IMR-90 (cell line): ENCODE measurements around the gene HASPIN. TPM values are rescaled to one million over a fixed set of nuclear protein-coding genes. Genes with fewer than 3 reads are reported as not detected.

Experiments
- ATAC-seq: fragments of 200-7000 bp; cut with Tn5 transposase; 2 replicates; pipeline ENCODE4 v1.9.1; 2020; ENCODE audit warnings: low read depth, mild to moderate bottlenecking, moderate library complexity
- BruUV-seq: library from RNA; stranded (reverse); fragments of 400-500 nt; replicated peaks from 2 replicates; lab custom pipeline; 2021; lab: Mats Ljungman, UMichigan
- CTCF ChIA-PET: fragments of 300-600 bp; formaldehyde crosslinking; extraction: SDS; loops from one replicate; lab custom pipeline; 2021; ENCODE audit warnings: antibody characterized with exemption; lab: Yijun Ruan, JAX
- POLR2A ChIA-PET: fragments of 300-600 bp; sonication (Branson Sonifier 250); formaldehyde crosslinking; loops from one replicate; lab custom pipeline; 2022; ENCODE audit warnings: antibody characterized with exemption; ENCODE audit not compliant: unreplicated experiment; lab: Charles Lee
- DNase-seq: peaks from one replicate; pipeline ENCODE4 v3.0.0; 2013
- H2AFZ ChIP-seq: replicated peaks from 2 replicates; pipeline ENCODE3; 2013; ENCODE audit warnings: low read length, mild to moderate bottlenecking; ENCODE audit not compliant: poor library complexity
- H2AK5ac ChIP-seq: 2 replicates; pipeline ENCODE4 v1.6.1; 2013; ENCODE audit warnings: low read depth, low read length, inconsistent platforms
- H2AK9ac ChIP-seq: replicated peaks from 2 replicates; pipeline ENCODE3; 2013; ENCODE audit warnings: mild to moderate bottlenecking, low read depth, low read length, moderate library complexity; ENCODE audit not compliant: poor library complexity
- H2BK120ac ChIP-seq: 2 replicates; pipeline ENCODE4 v1.6.1; 2013; ENCODE audit warnings: low read depth, low read length, inconsistent platforms
- H2BK15ac ChIP-seq: 3 replicates; pipeline ENCODE4 v1.6.1; 2013; ENCODE audit warnings: low read depth, low read length, inconsistent platforms
- H2BK20ac ChIP-seq: 2 replicates; pipeline ENCODE4 v1.6.1; 2013; ENCODE audit warnings: low read depth, mild to moderate bottlenecking, inconsistent platforms, low read length, moderate library complexity
- H2BK5ac ChIP-seq: 2 replicates; pipeline ENCODE4 v1.6.1; 2013; ENCODE audit warnings: mild to moderate bottlenecking, low read depth, low read length, inconsistent platforms; ENCODE audit not compliant: poor library complexity, severe bottlenecking
- H3K14ac ChIP-seq: replicated peaks from 2 replicates; pipeline ENCODE4 v1.6.1; 2013; ENCODE audit warnings: low read depth, low read length, inconsistent platforms
- H3K18ac ChIP-seq: 2 replicates; pipeline ENCODE4 v1.6.1; 2013; ENCODE audit warnings: low read depth, low read length, control low read depth
- H3K23ac ChIP-seq: 2 replicates; pipeline ENCODE4 v1.6.1; 2013; ENCODE audit warnings: low read depth, low read length, inconsistent platforms
- H3K27ac ChIP-seq: 2 replicates; pipeline ENCODE4 v1.5.1; 2013; ENCODE audit warnings: mild to moderate bottlenecking, control low read depth, low read length; ENCODE audit not compliant: insufficient read depth
- H3K27me3 ChIP-seq: 2 replicates; pipeline ENCODE4 v1.6.1; 2013; ENCODE audit warnings: low read length; ENCODE audit not compliant: control insufficient read depth, insufficient read depth
- H3K36me3 ChIP-seq: 2 replicates; pipeline ENCODE4 v1.6.1; 2013; ENCODE audit warnings: low read length, mixed read lengths; ENCODE audit not compliant: control insufficient read depth, insufficient read depth
- H3K4ac ChIP-seq: 2 replicates; pipeline ENCODE4 v1.6.1; 2013; ENCODE audit warnings: low read depth, low read length, inconsistent platforms
- H3K4me1 ChIP-seq: 2 replicates; pipeline ENCODE4 v1.6.1; 2013; ENCODE audit warnings: low read length, mixed read lengths; ENCODE audit not compliant: control insufficient read depth, insufficient read depth
- H3K4me2 ChIP-seq: 2 replicates; pipeline ENCODE4 v1.6.1; 2013; ENCODE audit warnings: low read depth, mild to moderate bottlenecking, control low read depth, low read length, moderate library complexity
- H3K4me3 ChIP-seq: 2 replicates; pipeline ENCODE4 v1.5.1; 2013; ENCODE audit warnings: low read depth, mild to moderate bottlenecking, control low read depth, low read length, moderate library complexity; ENCODE audit not compliant: insufficient read depth
- H3K56ac ChIP-seq: 2 replicates; pipeline ENCODE4 v1.6.1; 2013; ENCODE audit warnings: low read length, inconsistent platforms; ENCODE audit not compliant: insufficient read depth; ENCODE audit errors: extremely low read depth
- H3K79me1 ChIP-seq, 2 experiments: 2 replicates each; pipeline ENCODE4 v1.6.1; 2013; ENCODE audit warnings: low read length in 2 of 2, inconsistent platforms in 1 of 2, low read depth in 1 of 2
- H3K9ac ChIP-seq: 2 replicates; pipeline ENCODE4 v1.6.1; 2013; ENCODE audit warnings: low read depth, low read length, control low read depth
- H3K9me1 ChIP-seq: 2 replicates; pipeline ENCODE4 v1.6.1; 2013; ENCODE audit warnings: low read length, inconsistent platforms; ENCODE audit not compliant: insufficient read depth
- H3K9me3 ChIP-seq: 2 replicates; pipeline ENCODE4 v1.6.1; 2013; ENCODE audit warnings: low read length; ENCODE audit not compliant: control insufficient read depth, insufficient read depth
- H4K20me1 ChIP-seq: 2 replicates; pipeline ENCODE4 v1.6.1; 2013; ENCODE audit warnings: low read length, inconsistent platforms; ENCODE audit not compliant: insufficient read depth
- H4K5ac ChIP-seq: 2 replicates; pipeline ENCODE4 v1.6.1; 2013; ENCODE audit warnings: mild to moderate bottlenecking, low read depth, low read length, control low read depth
- H4K8ac ChIP-seq, 2 experiments: 2 replicates each; pipeline ENCODE4 v1.6.1; 2013; ENCODE audit warnings: low read depth in 2 of 2, low read length in 2 of 2, control low read depth in 1 of 2, inconsistent platforms in 1 of 2
- H4K91ac ChIP-seq: 2 replicates; pipeline ENCODE4 v1.6.1; 2013; ENCODE audit warnings: low read depth, low read length, inconsistent platforms; ENCODE audit not compliant: insufficient read depth
- BHLHE40 ChIP-seq: fragments of 150-350 bp; IDR thresholded peaks from 2 replicates; pipeline ENCODE4 v1.6.1; 2016; ENCODE audit warnings: mild to moderate bottlenecking, low read depth, low read length
- CEBPB ChIP-seq: IDR thresholded peaks from 2 replicates; pipeline ENCODE4 v1.6.1; 2012; ENCODE audit warnings: low read depth, low read length, improper control_type of control experiment
- CHD1 ChIP-seq: IDR thresholded peaks from 2 replicates; pipeline ENCODE4 v1.6.1; 2012; ENCODE audit warnings: low read depth, low read length, improper control_type of control experiment
- ELK1 ChIP-seq: fragments of 150-350 bp; IDR thresholded peaks from 2 replicates; pipeline ENCODE4 v1.6.1; 2016; ENCODE audit warnings: low read depth, mild to moderate bottlenecking, low read length, moderate library complexity, borderline replicate concordance
- FOS ChIP-seq: fragments of 150-350 bp; IDR thresholded peaks from 2 replicates; pipeline ENCODE4 v1.6.1; 2016; ENCODE audit warnings: low read depth, low read length
- MAFK ChIP-seq: IDR thresholded peaks from 2 replicates; pipeline ENCODE4 v1.6.1; 2012; ENCODE audit warnings: low read depth, low read length, improper control_type of control experiment
- MAZ ChIP-seq: IDR thresholded peaks from 2 replicates; pipeline ENCODE4 v1.6.1; 2012; ENCODE audit warnings: low read depth, mild to moderate bottlenecking, low read length, improper control_type of control experiment, moderate library complexity, borderline replicate concordance
- MXI1 ChIP-seq: IDR thresholded peaks from 2 replicates; pipeline ENCODE4 v1.6.1; 2012; ENCODE audit warnings: low read depth, mild to moderate bottlenecking, low read length, moderate library complexity, borderline replicate concordance
- RAD21 ChIP-seq: IDR thresholded peaks from 2 replicates; pipeline ENCODE4 v1.6.1; 2012; ENCODE audit warnings: low read length, improper control_type of control experiment
- RCOR1 ChIP-seq: IDR thresholded peaks from 2 replicates; pipeline ENCODE4 v1.6.1; 2012; ENCODE audit warnings: mild to moderate bottlenecking, low read length, improper control_type of control experiment; ENCODE audit not compliant: insufficient replicate concordance
- SMC3 ChIP-seq: fragments of 150-350 bp; IDR thresholded peaks from 2 replicates; pipeline ENCODE4 v1.6.1; 2016; ENCODE audit warnings: low read depth, mild to moderate bottlenecking, antibody characterized with exemption, low read length, moderate library complexity
- dilution Hi-C: fragments of 300-500 bp; cut with HindIII; formaldehyde crosslinking; loops from one replicate; pipeline ENCODE4 v1.14.3; 2018; ENCODE audit warnings: low sequenced_read_pairs; ENCODE audit not compliant: unreplicated experiment
- in situ Hi-C: fragments of 300-500 bp; cut with MboI; formaldehyde crosslinking; loops from 3 replicates; pipeline ENCODE4 v1.14.3; 2019; ENCODE audit warnings: low sequenced_read_pairs, inconsistent platforms, mixed read lengths
- intact Hi-C: fragments of 100-400 bp; cut with micrococcal nuclease; formaldehyde crosslinking; loops from 2 replicates; pipeline ENCODE4 v1.10.0; 2022
- polyA plus RNA-seq, 3 experiments: library from polyadenylated mRNA; depleted of rRNA; stranded (reverse); fragments of >200 nt; gene quantifications; 2 replicates each; pipeline ENCODE4 v1.2.3, GENCODE V29; 2012; ENCODE audit warnings: low replicate concordance in 1 of 3
- total RNA-seq: library from RNA; depleted of rRNA; stranded (reverse); fragments of >200 nt; gene quantifications from 2 replicates; pipeline ENCODE4 v1.2.3, GENCODE V29; 2012

The HASPIN gene
- total and polyA plus RNA-seq, 2 of the 4 experiments (the other 2 are of a cell fraction), result 2.2 to 4.3 TPM

- Histone ChIP-seq H3K36me3 (peaks cover 29% of the 10 kb centered on the region), H2AK9ac (no peak overlapping the region), H3K56ac (no peak overlapping the region; the same call in 1 of the 2 replicates), H3K14ac (no peak overlapping the region), H3K9me1 (peaks cover 7% of the 10 kb centered on the region), H3K4me3 (no peak overlapping the region), H2AK5ac (peak overlapping the region; percentile 81; the same call in 1 of the 2 replicates), H2AFZ (no peak overlapping the region), H3K23ac (no peak overlapping the region), H3K9ac (no peak overlapping the region), H2BK20ac (no peak overlapping the region), H4K8ac (0 out of 4 replicates have a peak overlapping the region, but pooled peaks of 1 of the 2 experiments have one; percentile 35), H2BK5ac (peak overlapping the region; percentile 95), H3K18ac (peak overlapping the region; percentile 57; the same call in 1 of the 2 replicates), H4K91ac (no peak overlapping the region), H3K79me1 (peaks cover 12 to 48% of the 10 kb centered on the region in 2 experiments), H3K4me1 (peaks cover 18% of the 10 kb centered on the region), H4K20me1 (peaks cover 16% of the 10 kb centered on the region), H4K5ac (no peak overlapping the region), H2BK15ac (no peak overlapping the region), H3K27ac (peak overlapping the region; percentile 69; the same call in 1 of the 2 replicates), H2BK120ac (peak overlapping the region; percentile 3), H3K4ac (no peak overlapping the region), H3K27me3 (no peaks in the 10 kb centered on the region), H3K9me3 (no peaks in the 10 kb centered on the region), H3K4me2 (peak overlapping the region; percentile 44; the same call in 1 of the 2 replicates)
- ATAC-seq (peak; percentile 21), DNase-seq (peak; percentile 33)
- ChIA-PET CTCF (interaction anchor here (0.6 to 1.0 kb wide), 2 partner anchors 15 to 18 kb away, joined by 3 read pairs; no protein-coding TSS in a partner anchor), POLR2A (no interaction called here)
- dilution Hi-C loops (no loop called here), intact Hi-C loops (no loop called here), in situ Hi-C loops (no loop called here)
- BruUV-seq, result no TSS peak
- TF ChIP-seq RCOR1, result no peak
- no peak for TF ChIP-seq ELK1
- no peak for TF ChIP-seq BHLHE40
- TF ChIP-seq FOS, result no peak
- TF ChIP-seq SMC3, result no peak
- no peak for TF ChIP-seq MXI1
- no peak for TF ChIP-seq CHD1
- no peak for TF ChIP-seq MAZ
- no peak for TF ChIP-seq RAD21
- TF ChIP-seq MAFK, result no peak
- no peak for TF ChIP-seq CEBPB
Observed at GRCh38 chr17:3719265-3719664, 4.4 kb upstream of the HASPIN start.
